Measurements from ENCODE around the gene GPRC5A.

DNA sequence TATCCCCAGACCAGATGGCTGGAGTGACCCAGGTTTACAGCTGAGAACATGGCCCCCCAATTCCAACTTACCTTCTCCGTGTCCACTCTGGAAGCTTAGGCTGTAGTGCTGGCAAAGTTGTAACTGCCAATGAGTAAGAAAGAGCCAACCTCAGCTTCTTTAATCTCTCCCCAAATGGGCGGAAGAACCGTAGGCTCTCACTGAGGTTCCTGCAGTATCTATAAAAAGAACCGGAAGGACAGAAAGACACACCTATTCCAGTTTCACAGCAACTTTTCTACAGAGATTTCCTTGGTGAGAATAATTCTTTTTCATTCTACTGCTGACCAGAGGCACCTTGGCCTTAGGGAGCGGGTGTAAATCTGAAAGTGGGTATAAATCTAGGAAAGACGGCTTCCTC is 60.7 kb downstream of the GPRC5A start, which contains the start of gene GPRC5D:
- no peak for TF ChIP-seq POLR2AphosphoS5 (IDR thresholded peaks at IDR 0.05)
- TF ChIP-seq, protein P1, sequence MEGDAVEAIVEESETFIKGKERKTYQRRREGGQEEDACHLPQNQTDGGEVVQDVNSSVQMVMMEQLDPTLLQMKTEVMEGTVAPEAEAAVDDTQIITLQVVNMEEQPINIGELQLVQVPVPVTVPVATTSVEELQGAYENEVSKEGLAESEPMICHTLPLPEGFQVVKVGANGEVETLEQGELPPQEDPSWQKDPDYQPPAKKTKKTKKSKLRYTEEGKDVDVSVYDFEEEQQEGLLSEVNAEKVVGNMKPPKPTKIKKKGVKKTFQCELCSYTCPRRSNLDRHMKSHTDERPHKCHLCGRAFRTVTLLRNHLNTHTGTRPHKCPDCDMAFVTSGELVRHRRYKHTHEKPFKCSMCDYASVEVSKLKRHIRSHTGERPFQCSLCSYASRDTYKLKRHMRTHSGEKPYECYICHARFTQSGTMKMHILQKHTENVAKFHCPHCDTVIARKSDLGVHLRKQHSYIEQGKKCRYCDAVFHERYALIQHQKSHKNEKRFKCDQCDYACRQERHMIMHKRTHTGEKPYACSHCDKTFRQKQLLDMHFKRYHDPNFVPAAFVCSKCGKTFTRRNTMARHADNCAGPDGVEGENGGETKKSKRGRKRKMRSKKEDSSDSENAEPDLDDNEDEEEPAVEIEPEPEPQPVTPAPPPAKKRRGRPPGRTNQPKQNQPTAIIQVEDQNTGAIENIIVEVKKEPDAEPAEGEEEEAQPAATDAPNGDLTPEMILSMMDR (IDR thresholded peaks at IDR 0.05) = no peak

Measured in breast epithelium (tissue), 3 donors.